ENCODE data around the gene HNMT. TPM values are rescaled to one million over a fixed set of nuclear protein-coding genes. Genes with fewer than 3 reads are reported as not detected.
A peak's percentile ranks its signal among the peaks of the same experiment; 100 is the strongest.

Gene HNMT
- total and polyA plus RNA-seq, 2 of the 13 experiments (the other 11 are each of a cell fraction or from before 2014, with no cell fraction given) = 279 to 309 TPM

DNA sequence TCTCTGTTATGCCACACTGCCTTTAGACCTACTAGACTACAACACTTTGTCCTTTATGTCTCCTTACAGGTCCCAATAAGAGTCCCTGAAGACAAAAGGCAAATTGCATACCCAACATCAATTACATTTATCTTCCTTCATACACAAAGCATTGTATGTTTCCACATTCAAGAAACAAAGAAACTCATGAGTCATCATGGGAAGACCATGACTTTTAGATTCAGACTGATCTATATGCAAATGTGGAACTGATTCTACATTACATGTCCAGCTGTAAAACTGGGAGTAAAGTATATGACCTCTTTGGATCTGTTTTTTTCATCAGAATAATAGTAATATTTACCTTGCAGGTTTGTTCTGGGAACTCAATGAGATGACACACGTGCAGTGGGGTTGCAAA lies 25.2 kb upstream of the HNMT start (continued):
- TF ChIP-seq ZFP82 (CRISPR knock-in tag; IDR thresholded peaks at IDR 0.05; ENCODE audit: borderline replicate concordance) (no peak), ZNF703 (CRISPR knock-in tag; IDR thresholded peaks at IDR 0.05; ENCODE audit: borderline replicate concordance) (no peak), SIN3B (IDR thresholded peaks at IDR 0.05; ENCODE audit: low read length) (0 out of 2 replicates have a peak, but pooled peaks have one; percentile 15), SETDB1 (CRISPR knock-in tag; IDR thresholded peaks at IDR 0.05; ENCODE audit: borderline replicate concordance) (no peak), THAP11 (CRISPR knock-in tag; IDR thresholded peaks at IDR 0.05) (0 out of 2 replicates have a peak, but pooled peaks have one; percentile 7), RNF2 (conservative IDR thresholded peaks at IDR 0.05; ENCODE audit: low read depth) (no peak), KDM2A (CRISPR knock-in tag; IDR thresholded peaks at IDR 0.05; ENCODE audit: borderline replicate concordance, low read depth) (no peak), DNMT3B (CRISPR knock-in tag; conservative IDR thresholded peaks at IDR 0.05) (no peak), MAZ (IDR thresholded peaks at IDR 0.05; ENCODE audit: borderline replicate concordance, low read depth, low read length) (no peak), MAZ (CRISPR knock-in tag; IDR thresholded peaks at IDR 0.05; ENCODE audit: low read depth) (no peak), HNRNPL (IDR thresholded peaks at IDR 0.05; ENCODE audit: low read depth, low read length) (no peak), HDAC2 (CRISPR knock-in tag; IDR thresholded peaks at IDR 0.05) (0 out of 2 replicates have a peak, but pooled peaks have one; percentile 11), SAP130 (CRISPR knock-in tag; IDR thresholded peaks at IDR 0.05; ENCODE audit: low read depth) (0 out of 2 replicates have a peak, but pooled peaks have one; percentile 8), RARA (CRISPR knock-in tag; IDR thresholded peaks at IDR 0.05) (no peak), ZNF672 (CRISPR knock-in tag; IDR thresholded peaks at IDR 0.05) (no peak)
- TF ChIP-seq, protein P1, sequence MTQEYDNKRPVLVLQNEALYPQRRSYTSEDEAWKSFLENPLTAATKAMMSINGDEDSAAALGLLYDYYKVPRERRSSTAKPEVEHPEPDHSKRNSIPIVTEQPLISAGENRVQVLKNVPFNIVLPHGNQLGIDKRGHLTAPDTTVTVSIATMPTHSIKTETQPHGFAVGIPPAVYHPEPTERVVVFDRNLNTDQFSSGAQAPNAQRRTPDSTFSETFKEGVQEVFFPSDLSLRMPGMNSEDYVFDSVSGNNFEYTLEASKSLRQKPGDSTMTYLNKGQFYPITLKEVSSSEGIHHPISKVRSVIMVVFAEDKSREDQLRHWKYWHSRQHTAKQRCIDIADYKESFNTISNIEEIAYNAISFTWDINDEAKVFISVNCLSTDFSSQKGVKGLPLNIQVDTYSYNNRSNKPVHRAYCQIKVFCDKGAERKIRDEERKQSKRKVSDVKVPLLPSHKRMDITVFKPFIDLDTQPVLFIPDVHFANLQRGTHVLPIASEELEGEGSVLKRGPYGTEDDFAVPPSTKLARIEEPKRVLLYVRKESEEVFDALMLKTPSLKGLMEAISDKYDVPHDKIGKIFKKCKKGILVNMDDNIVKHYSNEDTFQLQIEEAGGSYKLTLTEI (CRISPR knock-in tag; conservative IDR thresholded peaks at IDR 0.05) = no peak

Data from HepG2 (cell line).